DMS53 treated with DMSO at 0.1 percent for 48 hours (cell line): Measurements from ENCODE around the gene LAD1.

ENCODE experiments used
- DNase-seq: peaks from one replicate; lab custom pipeline; 2025; ENCODE audit not compliant: unreplicated experiment; lab: John Stamatoyannopoulos, UW

Gene LAD1

DNA sequence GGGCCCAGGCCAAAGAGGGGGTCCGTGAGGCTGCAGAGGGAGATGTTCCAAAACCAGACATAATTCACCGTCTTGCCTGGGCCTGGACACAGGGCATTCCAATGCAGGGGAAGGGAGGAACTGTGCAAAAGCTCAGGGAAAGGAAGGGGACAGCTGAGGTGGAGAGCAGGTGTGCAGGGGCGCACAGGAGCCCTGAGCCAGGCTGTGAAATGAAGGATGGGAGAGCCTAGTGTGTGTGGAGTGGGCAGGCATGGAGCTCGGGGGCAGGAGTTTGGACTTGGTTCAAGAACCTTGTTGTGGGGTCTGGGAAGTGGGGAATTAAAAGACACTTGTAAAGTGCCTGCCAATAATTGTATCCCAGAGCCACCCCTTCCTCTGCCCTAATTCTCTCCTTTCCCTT lies 20.1 kb upstream of the LAD1 start:
- DNase-seq: no peak

GRCh38 chr1:201418461-201418860 lies 19.3 kb upstream of the LAD1 start:
- DNase-seq: no peak

- no peak for DNase-seq
Observed at GRCh38 chr1:201414051-201414738, 15.1 kb upstream of the LAD1 start.

DNA sequence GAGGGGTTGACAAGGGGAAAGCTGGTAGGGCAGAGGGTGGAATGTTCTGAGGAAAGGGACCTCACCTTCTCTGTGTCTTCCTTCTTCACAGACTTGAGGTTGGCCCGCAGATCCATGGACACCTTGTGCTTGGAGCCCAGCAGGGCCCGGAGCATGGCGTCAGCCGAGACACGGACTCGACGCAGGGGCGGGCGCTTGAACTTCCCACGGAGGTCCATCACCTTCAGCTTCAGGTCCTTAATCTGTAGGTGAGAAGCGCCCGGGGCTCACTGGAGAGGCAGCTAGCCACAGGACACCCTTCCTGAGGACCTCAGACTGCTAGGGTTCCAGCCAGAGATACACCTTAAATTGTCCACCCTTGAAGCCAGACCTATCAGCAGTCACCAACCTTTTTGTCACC lies 12.2 kb upstream of the LAD1 start:
- DNase-seq: no peak

- no peak for DNase-seq
Observed at GRCh38 chr1:201409440-201409839, 10.3 kb upstream of the LAD1 start.

GRCh38 chr1:201408834-201409200 lies 9.7 kb upstream of the LAD1 start:
- DNase-seq: no peak

GRCh38 chr1:201408176-201408833 lies 9.2 kb upstream of the LAD1 start:
- peak; percentile 83 for DNase-seq

- DNase-seq: no peak
Observed at GRCh38 chr1:201406831-201407406, 7.8 kb upstream of the LAD1 start.

DNA sequence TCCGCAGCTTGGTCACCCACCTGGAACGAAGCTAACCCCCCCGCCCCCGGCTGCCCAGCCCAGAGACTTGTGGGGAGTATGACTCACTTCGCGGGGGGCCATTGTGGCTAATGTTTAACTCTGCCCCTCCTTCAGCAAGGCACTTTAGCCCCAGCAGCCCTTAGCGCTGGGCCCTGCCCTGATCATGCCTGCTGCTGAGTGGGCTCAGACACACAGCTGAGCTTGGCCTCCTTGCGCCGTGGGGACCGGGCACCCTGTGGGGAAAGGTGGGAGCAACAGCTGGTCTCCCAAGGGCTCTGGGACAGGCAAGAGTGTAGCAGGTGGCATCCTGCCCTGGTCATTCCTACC lies 6.3 kb upstream of the LAD1 start:
- peak; percentile 70 for DNase-seq

GRCh38 chr1:201404722-201405483 lies 5.8 kb upstream of the LAD1 start:
- no peak for DNase-seq

DNA sequence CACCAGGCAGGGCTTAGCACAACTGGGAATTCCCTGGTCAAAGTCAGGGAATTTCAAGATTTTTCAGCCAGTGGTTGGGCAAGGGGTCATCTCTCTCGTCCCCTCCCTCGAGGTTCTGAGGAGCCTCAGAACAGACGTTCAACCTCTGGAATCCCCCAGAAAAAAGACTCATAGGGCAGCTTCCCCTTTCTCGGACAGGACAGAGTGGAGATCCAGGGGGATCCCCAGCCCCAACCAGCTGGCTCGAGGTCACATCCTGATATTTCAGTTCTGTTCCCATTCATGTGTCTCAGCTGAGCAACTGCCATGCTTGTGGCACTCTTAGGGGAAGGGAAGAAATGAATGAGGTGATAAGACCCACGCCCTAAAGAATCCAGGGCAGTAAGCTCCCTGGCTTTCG lies 4.9 kb upstream of the LAD1 start:
- DNase-seq: no peak

DNA sequence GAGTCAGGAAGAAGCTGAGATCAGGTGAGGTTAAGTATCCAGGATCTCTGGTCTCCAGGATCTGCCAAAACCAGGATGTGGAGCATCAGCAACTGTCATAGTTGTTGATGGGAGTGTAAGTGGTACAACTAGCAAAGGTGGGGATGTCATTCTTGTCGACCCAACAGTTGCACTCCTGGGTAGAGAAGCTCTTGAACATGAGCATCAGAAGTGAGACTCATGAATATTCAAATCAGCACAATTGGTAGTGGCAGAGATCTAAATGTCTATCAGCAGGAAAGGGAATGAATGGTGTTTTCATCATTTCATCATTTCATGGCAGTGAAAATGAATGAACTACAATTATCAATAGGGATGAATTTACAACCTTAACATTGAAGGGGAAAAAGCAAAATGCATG lies 4.2 kb upstream of the LAD1 start:
- DNase-seq: no peak

GRCh38 chr1:201401700-201402099 lies 2.6 kb upstream of the LAD1 start:
- DNase-seq: no peak

DNA sequence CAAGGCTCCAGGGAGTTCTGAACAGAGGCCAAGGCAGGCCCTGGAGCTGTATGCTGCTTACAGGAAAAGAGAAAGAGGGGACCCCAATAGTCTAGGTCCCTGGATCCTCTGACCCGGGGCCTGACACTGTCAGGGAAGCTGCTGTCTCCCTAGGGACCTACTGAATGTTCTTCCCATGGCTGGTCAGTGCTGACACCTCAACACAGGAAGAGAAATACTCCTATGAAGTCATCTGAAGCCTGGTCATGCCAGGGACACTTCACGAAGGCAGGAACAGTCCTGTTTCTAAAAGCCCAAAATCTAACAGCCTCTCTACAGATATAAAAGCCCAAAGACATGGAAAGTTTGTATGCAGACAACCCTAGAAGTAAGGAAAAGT lies 1.7 kb upstream of the LAD1 start:
- no peak for DNase-seq

DNA sequence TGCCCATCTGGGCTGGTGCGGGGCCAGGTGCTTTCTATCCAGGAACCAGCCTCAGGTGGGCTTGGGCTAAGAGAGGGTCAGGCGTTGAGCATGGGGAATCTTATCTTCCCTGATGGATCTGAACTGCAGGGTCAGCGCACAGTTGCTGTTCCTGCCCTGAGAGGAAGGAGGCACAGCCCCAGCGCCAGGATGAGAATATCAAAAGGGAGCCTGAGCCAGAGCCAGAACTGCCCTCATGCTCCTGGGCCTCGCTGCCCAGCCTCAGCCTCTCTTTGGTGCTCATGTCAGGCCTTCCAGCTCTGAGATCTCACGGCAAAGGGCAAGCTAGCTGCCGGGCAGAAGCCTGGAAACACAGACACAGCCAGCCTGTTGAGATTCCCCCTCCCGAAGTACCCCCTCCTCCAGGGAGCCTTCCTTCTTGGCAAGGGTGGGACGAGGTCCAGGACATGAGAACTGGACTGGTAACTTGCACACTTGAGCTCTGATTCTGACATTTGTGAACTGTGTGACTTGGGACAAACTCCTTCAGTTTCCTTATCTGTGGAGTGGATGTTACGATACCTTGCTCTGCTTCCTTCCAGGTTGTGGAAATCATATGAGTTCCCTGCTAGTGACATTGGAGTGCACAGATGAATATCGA lies 1.2 kb upstream of the LAD1 start:
- no peak for DNase-seq

- DNase-seq: peak; percentile 50
Observed at GRCh38 chr1:201399352-201400126, 415 bp upstream of the LAD1 start.

GRCh38 chr1:201397675-201398074 lies 1.4 kb downstream of the LAD1 start:
- peak; percentile 48 for DNase-seq

GRCh38 chr1:201396861-201397464 lies 2.2 kb downstream of the LAD1 start:
- peak; percentile 89 for DNase-seq

- no peak for DNase-seq
Observed at GRCh38 chr1:201395936-201396335, 3.2 kb downstream of the LAD1 start.

DNA sequence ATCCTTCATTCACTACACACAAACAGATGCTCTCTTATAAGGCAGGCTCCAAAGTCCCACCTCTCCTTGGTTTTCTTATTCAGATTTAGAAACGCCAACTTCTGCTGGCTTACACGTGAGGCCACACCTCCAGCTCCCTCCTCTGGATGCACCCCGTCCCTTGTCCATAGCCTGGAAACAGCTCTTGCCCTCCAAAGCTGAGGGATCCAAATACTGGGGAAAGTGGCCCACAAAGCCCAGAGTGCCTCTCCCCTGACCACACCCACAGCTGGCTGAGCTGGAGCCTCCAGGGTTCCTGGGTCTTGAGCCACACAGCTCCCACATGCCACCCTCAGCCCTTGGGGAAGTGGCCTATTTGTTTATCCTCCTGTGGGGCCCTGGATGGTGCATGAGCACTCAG lies 4.5 kb downstream of the LAD1 start:
- DNase-seq: no peak
